Coronary artery (tissue), 2 donors: ENCODE data around the gene CADM1.

Experiments
- DNase-seq: peaks from one replicate; pipeline ENCODE4 v3.0.0-alpha.2; 2017; ENCODE audit warnings: low spot score
- H3K27ac ChIP-seq, 2 donors: fragments of 200-600 bp; sonication (generic); one replicate each; pipeline ENCODE4 v1.5.1; 2016 to 2019
- H3K4me3 ChIP-seq: fragments of 200-600 bp; sonication (generic); 2 replicates; pipeline ENCODE4 v1.5.1; 2016; ENCODE audit warnings: mild to moderate bottlenecking, moderate library complexity
- TF ChIP-seq, protein P1 (sequence below): fragments of 200-600 bp; sonication (generic); IDR thresholded peaks from one replicate; pipeline ENCODE4 v1.5.1; 2019; ENCODE audit warnings: antibody characterized with exemption

The CADM1 gene

DNA sequence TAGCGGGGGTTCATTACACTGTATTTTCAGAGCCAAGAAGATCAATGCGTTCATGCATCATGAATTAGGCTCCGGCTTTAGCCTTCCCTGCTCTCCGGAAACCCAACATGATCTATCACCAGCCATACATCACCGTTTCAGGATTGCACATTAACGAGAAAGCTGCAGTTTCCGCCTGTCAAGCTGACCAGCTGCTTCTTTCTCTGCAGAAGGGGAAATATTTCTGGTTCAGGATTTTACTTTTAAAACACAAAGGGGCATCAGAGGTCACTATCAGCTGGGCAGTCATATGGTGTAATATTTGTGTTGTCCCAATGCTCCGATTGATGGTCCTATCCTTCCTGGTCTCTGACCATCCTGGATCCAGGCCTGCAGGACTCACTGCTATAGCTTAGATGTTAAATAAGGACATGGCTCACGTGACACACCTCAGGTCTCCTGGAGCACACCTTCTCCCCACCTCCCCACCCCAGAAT, 21.4 kb upstream of the CADM1 start:
- Histone ChIP-seq H3K27ac (no peak overlapping the region), H3K4me3 (no peak overlapping the region)
- no peak for DNase-seq
- TF ChIP-seq, protein P1, sequence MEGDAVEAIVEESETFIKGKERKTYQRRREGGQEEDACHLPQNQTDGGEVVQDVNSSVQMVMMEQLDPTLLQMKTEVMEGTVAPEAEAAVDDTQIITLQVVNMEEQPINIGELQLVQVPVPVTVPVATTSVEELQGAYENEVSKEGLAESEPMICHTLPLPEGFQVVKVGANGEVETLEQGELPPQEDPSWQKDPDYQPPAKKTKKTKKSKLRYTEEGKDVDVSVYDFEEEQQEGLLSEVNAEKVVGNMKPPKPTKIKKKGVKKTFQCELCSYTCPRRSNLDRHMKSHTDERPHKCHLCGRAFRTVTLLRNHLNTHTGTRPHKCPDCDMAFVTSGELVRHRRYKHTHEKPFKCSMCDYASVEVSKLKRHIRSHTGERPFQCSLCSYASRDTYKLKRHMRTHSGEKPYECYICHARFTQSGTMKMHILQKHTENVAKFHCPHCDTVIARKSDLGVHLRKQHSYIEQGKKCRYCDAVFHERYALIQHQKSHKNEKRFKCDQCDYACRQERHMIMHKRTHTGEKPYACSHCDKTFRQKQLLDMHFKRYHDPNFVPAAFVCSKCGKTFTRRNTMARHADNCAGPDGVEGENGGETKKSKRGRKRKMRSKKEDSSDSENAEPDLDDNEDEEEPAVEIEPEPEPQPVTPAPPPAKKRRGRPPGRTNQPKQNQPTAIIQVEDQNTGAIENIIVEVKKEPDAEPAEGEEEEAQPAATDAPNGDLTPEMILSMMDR = no peak

DNA sequence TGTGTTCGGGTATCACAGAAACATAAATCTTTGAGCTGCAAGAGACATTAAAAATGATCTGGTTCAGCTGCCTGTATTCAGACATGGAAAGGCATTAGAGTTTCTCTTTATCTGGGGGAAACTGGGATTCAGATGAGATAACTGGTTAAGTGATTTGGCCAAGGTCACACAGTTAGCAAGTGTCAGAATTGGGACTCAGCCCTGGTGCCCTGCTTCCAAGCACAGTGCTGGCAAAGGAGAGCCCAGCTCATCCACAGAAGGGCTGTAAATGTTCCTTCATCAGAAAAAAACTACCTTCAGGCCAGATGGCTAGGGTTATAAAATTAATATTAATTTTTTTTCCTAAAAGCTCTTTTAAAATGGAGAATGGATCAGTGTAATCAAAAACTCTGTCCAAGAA, 20.4 kb upstream of the CADM1 start:
- Histone ChIP-seq H3K4me3 (no peak overlapping the region), H3K27ac (no peak overlapping the region)
- no peak for DNase-seq
- TF ChIP-seq, protein P1 = no peak

DNA sequence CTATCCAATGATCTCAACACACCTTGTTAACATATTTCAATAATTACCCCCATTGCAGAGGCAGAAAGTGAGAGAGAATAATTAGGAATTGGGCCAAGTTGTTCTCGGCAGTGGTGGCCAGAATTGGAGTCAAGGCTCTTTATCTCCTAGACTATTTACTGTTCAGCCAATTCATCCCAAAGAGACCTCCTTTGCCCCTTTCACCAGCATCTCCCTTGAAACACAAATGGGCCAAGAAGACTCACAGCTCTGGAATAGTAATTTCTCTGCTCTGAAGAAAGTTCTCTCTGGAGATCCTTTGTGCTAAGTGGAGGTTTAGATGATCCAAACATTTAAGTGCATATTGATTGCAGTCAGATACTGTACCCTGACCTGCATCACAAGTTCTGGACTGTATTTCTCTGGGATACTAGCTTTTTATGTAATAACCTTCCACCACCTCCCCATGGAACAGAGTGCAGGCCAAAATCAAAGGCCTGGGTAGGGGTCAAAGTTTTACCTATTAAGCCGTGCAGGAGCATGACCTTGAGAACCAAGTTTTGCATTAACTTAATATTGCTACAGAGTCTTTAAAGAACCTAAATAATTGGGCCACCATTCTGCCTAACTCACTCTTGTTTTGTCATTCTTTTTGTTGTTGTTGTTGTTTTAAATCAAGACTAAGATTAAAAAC, 19.6 kb upstream of the CADM1 start:
- Histone ChIP-seq H3K27ac (no peak overlapping the region), H3K4me3 (no peak overlapping the region)
- DNase-seq = no peak
- TF ChIP-seq, protein P1 = no peak

DNA sequence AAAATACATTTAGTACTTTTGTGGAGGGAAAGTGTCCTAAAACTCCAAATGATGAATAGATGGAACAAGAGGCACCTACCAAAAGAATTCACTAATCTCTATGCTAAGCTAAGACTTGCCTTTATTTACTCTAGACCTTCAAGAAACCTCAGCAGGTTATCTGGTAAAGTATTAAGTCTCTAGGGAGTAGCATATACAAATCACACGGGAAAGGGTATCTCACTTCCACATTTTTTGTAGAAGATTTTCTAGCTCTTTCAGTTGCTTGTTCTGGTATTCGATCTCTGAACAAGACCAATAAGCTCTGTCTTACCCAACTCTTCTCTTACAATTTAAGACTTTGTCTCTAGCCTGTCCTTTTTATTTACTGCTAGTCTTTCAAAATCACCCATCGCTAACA, 18.1 kb upstream of the CADM1 start:
- H3K27ac ChIP-seq = no peak overlapping the region
- DNase-seq = no peak
- no peak overlapping the region for H3K4me3 ChIP-seq
- TF ChIP-seq, protein P1 = no peak

DNA sequence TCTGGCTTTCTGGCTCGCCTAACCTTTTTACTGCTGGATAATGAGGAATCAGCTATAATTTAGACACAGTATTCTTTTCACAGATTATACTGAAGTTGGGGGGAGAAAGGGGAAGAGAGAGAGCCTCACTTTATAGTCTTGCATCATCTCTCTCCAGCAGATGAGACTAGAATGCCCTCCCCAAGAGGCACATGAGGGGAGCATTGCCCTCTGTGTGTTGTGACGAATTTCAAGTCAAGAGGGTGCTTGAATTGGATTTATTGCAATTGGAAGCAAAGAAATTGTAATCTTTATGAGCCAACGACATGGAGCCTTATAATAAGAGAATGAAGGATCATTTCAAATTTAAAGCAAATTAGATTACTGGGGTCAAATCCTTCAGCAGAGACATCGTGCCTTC, 17.6 kb upstream of the CADM1 start:
- no peak overlapping the region for H3K27ac ChIP-seq
- TF ChIP-seq, protein P1 = no peak
- DNase-seq = no peak
- H3K4me3 ChIP-seq = no peak overlapping the region

DNA sequence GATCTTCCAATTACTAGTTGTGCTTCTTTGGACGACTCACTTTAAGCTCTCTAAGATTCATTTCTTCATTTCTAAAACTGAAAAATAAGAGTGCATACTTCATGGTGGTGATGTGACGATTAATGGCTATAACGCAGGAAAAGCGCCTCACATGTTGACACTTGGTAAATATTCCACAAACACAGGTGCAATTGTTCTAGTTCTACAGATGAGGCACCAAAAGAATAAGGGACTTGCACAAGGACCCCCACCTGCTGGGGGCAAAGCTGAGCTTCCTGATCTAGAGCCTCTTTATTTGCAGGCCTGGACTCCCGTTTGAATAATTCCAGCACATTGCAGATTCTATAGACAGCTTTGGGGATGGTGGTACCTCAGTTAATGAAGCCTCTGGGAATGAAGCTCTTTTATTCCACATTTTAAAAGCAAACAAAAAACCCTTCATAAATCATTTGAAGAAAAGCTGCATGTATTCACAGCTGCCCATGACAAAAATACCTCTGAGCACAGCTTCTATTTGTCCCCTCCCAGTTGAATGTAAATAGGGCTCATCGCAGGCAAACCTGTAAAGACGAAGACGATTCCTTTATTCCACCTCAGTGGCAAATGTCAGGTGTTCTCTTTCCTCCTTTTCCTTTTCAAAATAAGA, 14.9 kb upstream of the CADM1 start:
- Histone ChIP-seq H3K4me3 (no peak overlapping the region), H3K27ac (no peak overlapping the region)
- no peak for DNase-seq
- TF ChIP-seq, protein P1 = no peak
